Stomach (tissue), 4 donors: ENCODE data around the gene CCT4.

ENCODE experiments used
- EP300 ChIP-seq: sonication (generic); formaldehyde crosslinking; IDR thresholded peaks from one replicate; pipeline ENCODE4 v1.6.1; 2017; ENCODE audit warnings: antibody characterized with exemption
- POLR2AphosphoS5 ChIP-seq, 3 donors: sonication (generic); formaldehyde crosslinking; IDR thresholded peaks; one replicate each; pipeline ENCODE4 v1.6.1; 2016; ENCODE audit warnings: antibody characterized with exemption in 3 of 3

DNA sequence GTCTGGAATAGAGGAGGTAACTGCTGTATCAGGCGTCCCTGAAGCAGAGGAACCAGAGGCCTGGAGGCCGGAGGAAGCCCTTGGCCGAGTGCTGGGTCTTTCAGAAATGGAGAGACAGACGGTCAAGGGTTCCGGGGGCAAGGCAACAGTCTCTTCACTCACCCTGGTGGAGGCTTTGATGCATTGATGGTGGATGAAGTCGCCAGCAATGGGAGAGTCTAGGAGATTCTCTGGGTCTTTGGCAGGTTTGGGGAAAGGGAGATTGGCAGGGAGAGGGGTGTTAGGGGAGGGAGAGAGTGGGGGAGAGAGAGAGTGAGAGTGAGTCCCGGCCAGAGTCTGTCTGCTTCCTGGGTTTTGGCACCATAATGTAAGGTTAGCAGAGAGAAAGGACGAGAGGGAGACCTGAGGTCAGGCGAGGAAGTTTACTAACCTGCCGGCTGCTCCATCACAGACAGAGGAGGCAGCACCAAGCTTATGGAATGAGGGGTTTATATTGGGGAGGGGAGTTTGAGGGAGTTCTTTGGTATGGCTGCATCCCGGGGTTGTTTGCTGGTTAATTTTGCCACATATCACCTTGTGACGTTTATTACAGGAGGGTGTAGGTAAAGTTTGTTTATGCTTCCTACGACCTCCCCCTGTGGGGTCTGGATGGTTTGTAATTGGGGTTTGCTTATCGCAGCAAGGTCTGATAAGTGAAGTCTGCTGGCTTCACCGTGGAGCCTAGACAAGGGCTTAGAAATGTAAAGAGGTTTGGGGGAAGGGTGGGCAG, 36.6 kb upstream of the CCT4 start:
- no peak for TF ChIP-seq EP300
- no peak for TF ChIP-seq POLR2AphosphoS5 (IDR thresholded peaks at IDR 0.05)
